Glutamatergic neuron (in vitro differentiated cells): ENCODE results near the gene SIL1. TPM values are rescaled to one million over a fixed set of nuclear protein-coding genes. Genes with fewer than 3 reads are reported as not detected.
A peak's percentile ranks its signal among the peaks of the same experiment; 100 is the strongest.

Source experiments
- DNase-seq: peaks from one replicate; pipeline ENCODE4 v3.0.0; 2022
- H3K27ac Mint-ChIP-seq: one replicate; pipeline ENCODE4 v1.8.0; 2020; ENCODE audit warnings: mild to moderate bottlenecking, mixed read lengths, inconsistent platforms; ENCODE audit not compliant: unreplicated experiment
- H3K27me3 Mint-ChIP-seq: one replicate; pipeline ENCODE4 v1.8.0; 2020; ENCODE audit warnings: mild to moderate bottlenecking, moderate library complexity, mixed read lengths, inconsistent platforms; ENCODE audit not compliant: unreplicated experiment
- H3K36me3 Mint-ChIP-seq: one replicate; pipeline ENCODE4 v1.8.0; 2020; ENCODE audit warnings: mild to moderate bottlenecking, mixed read lengths, inconsistent platforms; ENCODE audit not compliant: unreplicated experiment
- H3K4me1 Mint-ChIP-seq: one replicate; pipeline ENCODE4 v1.8.0; 2020; ENCODE audit warnings: mild to moderate bottlenecking, low read depth, mixed read lengths, inconsistent platforms; ENCODE audit not compliant: unreplicated experiment
- H3K4me3 Mint-ChIP-seq: one replicate; pipeline ENCODE4 v1.8.0; 2020; ENCODE audit warnings: mild to moderate bottlenecking, mixed read lengths, inconsistent platforms; ENCODE audit not compliant: unreplicated experiment
- H3K9me3 Mint-ChIP-seq: one replicate; pipeline ENCODE4 v1.8.0; 2020; ENCODE audit warnings: mild to moderate bottlenecking, moderate library complexity, mixed read lengths, inconsistent platforms; ENCODE audit not compliant: unreplicated experiment
- total RNA-seq: library from RNA; stranded (reverse); fragmentation: NEBNext Ultra II Directional; extraction: Animal tissue kit (Norgen Biotek cat#: 25700); gene quantifications from one replicate; pipeline ENCODE4 v1.2.1, GENCODE V29; 2021; ENCODE audit not compliant: unreplicated experiment
- TF ChIP-seq, protein P1 (sequence below): fragments of 200-600 bp; sonication (generic); IDR thresholded peaks from one replicate; pipeline ENCODE4 v1.5.0; 2021; ENCODE audit not compliant: partially characterized antibody, unreplicated experiment

Gene SIL1
- total RNA-seq, 1 donor from 2014 or later = 15.9 TPM

DNA sequence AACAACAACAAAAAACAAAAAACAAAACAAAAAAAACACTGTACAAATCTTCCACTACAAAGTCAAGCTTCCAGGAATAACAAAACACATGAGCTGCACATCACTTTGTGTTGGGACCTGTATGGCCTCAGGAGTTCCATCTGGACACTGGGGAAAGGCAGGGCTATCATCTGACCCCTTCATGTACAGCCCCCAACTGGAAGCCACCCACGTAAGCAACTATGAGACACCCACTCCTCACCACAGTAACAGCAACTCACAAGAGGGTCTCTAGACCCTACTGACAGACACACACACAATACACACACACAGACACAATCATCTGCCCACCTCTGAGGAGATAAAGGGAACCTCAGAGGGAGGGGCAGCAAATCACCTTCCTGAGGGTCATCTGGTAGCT is 241.4 kb downstream of the SIL1 start:
- no peaks in the 10 kb centered on the region for H3K36me3 Mint-ChIP-seq
- TF ChIP-seq, protein P1, sequence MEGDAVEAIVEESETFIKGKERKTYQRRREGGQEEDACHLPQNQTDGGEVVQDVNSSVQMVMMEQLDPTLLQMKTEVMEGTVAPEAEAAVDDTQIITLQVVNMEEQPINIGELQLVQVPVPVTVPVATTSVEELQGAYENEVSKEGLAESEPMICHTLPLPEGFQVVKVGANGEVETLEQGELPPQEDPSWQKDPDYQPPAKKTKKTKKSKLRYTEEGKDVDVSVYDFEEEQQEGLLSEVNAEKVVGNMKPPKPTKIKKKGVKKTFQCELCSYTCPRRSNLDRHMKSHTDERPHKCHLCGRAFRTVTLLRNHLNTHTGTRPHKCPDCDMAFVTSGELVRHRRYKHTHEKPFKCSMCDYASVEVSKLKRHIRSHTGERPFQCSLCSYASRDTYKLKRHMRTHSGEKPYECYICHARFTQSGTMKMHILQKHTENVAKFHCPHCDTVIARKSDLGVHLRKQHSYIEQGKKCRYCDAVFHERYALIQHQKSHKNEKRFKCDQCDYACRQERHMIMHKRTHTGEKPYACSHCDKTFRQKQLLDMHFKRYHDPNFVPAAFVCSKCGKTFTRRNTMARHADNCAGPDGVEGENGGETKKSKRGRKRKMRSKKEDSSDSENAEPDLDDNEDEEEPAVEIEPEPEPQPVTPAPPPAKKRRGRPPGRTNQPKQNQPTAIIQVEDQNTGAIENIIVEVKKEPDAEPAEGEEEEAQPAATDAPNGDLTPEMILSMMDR = no peak
- peaks cover 16% of the 10 kb centered on the region for H3K9me3 Mint-ChIP-seq
- no peak for DNase-seq
- H3K27me3 Mint-ChIP-seq = peaks cover 10% of the 10 kb centered on the region
- peak overlapping the region; percentile 76 for H3K27ac Mint-ChIP-seq
- H3K4me3 Mint-ChIP-seq = no peak overlapping the region
- H3K4me1 Mint-ChIP-seq = peaks cover 57% of the 10 kb centered on the region

DNA sequence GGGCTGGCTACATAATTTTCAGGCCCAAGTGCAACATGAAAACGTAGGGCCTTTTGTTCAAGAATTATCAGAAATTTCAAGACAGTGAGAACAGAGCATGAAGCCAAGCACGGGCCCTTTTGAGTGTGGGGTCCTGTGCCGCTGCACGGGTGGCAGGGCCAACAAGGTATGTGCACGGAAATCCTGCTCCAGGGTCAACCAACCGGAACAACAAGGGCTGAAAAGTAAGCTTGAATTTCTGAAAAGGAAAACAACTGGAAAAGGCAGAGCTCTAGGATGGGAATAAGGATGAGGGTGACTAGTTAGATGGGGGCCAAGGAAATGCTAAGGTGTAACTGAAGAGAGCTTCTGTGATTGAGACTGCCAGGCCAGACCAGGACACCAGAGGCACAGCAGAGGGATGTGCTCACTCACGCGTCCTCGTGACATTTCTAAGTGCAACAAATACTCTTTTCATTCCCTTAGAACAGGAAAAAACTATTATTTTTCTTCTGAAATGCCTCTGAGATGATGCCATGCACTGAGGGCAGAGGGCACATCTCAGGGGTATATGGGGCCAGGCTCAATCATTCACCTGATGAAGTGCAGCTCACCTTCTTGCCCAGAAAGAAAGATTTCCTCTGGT is 242.4 kb downstream of the SIL1 start:
- H3K27me3 Mint-ChIP-seq = peaks cover 13% of the 10 kb centered on the region
- H3K36me3 Mint-ChIP-seq = no peaks in the 10 kb centered on the region
- TF ChIP-seq, protein P1 = no peak
- H3K4me3 Mint-ChIP-seq = peak overlapping the region; percentile 71
- peak overlapping the region; percentile 97 for H3K27ac Mint-ChIP-seq
- H3K4me1 Mint-ChIP-seq = peaks cover 53% of the 10 kb centered on the region
- no peak for DNase-seq
- peaks cover 13% of the 10 kb centered on the region for H3K9me3 Mint-ChIP-seq

DNA sequence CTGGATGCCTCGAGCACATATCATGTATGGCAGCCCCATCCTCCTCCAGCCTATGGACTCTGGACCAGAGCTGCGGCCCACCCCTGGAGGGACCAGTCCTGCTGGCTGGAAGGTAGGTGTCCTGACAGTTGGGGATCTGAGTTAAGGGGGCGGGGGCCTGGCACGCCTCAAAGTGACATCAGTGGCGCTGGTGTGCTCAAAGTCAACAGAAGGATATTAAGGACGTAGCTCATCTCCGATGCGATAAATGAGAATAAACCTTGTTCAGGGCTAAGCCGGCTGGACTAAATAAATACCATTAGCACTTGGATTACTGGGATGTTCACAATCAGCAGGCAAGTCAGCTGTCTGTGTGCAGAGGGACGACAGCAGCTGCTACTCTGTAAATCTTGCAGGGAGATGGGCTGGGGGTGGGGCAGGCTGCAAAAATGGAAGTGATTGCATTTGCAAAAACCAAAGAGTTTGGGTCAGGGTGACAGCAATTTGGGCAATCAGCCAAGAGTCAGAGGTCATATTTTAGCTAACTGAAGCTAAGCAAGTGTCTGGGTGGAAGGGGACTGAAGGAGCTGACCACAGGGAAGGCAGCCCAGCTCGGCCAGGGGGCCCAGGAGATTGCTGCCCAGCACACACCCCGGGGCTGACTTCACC is 243.0 kb downstream of the SIL1 start:
- DNase-seq = peak; percentile 63
- Mint-ChIP-seq H3K4me1 (peaks cover 56% of the 10 kb centered on the region), H3K27me3 (peaks cover 16% of the 10 kb centered on the region), H3K36me3 (no peaks in the 10 kb centered on the region), H3K27ac (peak overlapping the region; percentile 97), H3K9me3 (peaks cover 13% of the 10 kb centered on the region), H3K4me3 (peak overlapping the region; percentile 71)
- TF ChIP-seq, protein P1 = no peak

DNA sequence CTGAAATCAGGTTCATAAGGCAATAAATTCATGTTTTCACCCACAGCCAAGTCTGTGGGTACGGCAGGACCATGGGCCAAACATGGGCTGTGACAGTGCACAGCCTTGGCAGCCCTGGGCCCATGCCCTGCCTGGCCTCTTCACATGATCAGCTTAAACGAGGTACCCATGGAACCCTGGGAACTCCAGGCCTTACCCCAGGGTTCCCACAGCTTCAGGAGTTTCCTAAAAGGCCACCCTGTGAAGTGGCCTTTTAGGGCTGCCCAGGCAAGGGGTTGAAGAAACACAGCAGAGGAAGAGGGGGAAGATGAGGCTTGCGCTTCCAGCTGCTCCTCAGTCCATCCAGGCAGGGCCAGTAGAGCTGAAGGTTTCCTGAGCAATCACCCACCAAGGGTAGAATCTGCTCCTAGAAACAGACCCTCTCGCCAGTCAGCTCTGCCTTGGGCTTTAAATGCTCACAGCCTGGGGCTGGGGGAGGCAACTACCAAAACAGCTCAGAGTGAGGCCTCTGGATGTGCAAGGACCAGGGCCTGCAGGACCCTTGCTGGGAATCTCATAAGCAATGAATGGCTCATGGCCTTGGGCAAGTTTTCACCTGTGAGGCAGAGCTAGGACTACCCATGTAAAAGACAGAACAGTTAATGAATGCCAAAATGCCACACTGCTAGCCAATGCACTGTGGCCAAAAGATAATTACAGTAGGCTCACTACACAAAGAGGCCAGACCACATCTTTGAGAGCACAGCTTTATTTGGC is 243.7 kb downstream of the SIL1 start:
- Mint-ChIP-seq H3K27me3 (peaks cover 16% of the 10 kb centered on the region), H3K9me3 (peaks cover 14% of the 10 kb centered on the region), H3K4me1 (peaks cover 58% of the 10 kb centered on the region), H3K4me3 (peak overlapping the region; percentile 74), H3K27ac (peak overlapping the region; percentile 97), H3K36me3 (no peaks in the 10 kb centered on the region)
- TF ChIP-seq, protein P1 = no peak
- DNase-seq = no peak
